Thyroid gland (tissue), 4 donors: ENCODE measurements around the gene LRPPRC.

ENCODE experiments used
- CTCF ChIP-seq, 6 experiments: fragments of 200-600 bp in 3 of 6; fragments of 450-650 bp in 3 of 6; sonication (generic) in 3 of 6; IDR thresholded peaks; one replicate each; pipeline ENCODE4 v1.5.1; 2016 to 2019; ENCODE audit warnings: antibody characterized with exemption in 6 of 6, mild to moderate bottlenecking in 2 of 6, inconsistent platforms in 1 of 6, moderate library complexity in 1 of 6
- POLR2A ChIP-seq, 2 donors: fragments of 450-650 bp; IDR thresholded peaks; one replicate each; pipeline ENCODE4 v1.6.1; 2017; ENCODE audit warnings: antibody characterized with exemption in 2 of 2, mild to moderate bottlenecking in 2 of 2, moderate library complexity in 1 of 2

- TF ChIP-seq CTCF (IDR thresholded peaks at IDR 0.05) (no peak), POLR2A (IDR thresholded peaks at IDR 0.05) (no peak)
Measured at GRCh38 chr2:43960921-43961320, 34.9 kb downstream of the LRPPRC start.
